Left colon (tissue), 2 donors: ENCODE results near the gene MMP20. TPM values are rescaled to one million over a fixed set of nuclear protein-coding genes. Genes with fewer than 3 reads are reported as not detected.

Experiments
- ATAC-seq: fragments of 200-7000 bp; cut with Tn5 transposase; one replicate; pipeline ENCODE4 v1.9.1; 2020; ENCODE audit warnings: mild to moderate bottlenecking, moderate library complexity
- DNase-seq, 2 donors: peaks; one replicate each; pipeline ENCODE4 v3.0.0-alpha.2; 2020
- intact Hi-C, 2 donors: fragments of 100-400 bp; cut with DNase I in 1 of 2; cut with micrococcal nuclease in 1 of 2; formaldehyde crosslinking; loops; one replicate each; pipeline versions ENCODE4 v1.11.2 to v1.14.0; 2022; cut with DNase I, micrococcal nuclease
- total RNA-seq, 2 donors: library from RNA; stranded (reverse); fragmentation: NEBNext Ultra II Directional; extraction: Animal tissue kit (Norgen Biotek cat#: 25700); gene quantifications; one replicate each; pipeline ENCODE4 v1.2.1, GENCODE V29; 2021
- donor health status: DM: no; HTN: no; CAD: no.
- donor health status: DM: yes; HTN: yes; CAD: no.

The MMP20 gene
- total RNA-seq, 2 donors from 2014 or later = not detected

DNA sequence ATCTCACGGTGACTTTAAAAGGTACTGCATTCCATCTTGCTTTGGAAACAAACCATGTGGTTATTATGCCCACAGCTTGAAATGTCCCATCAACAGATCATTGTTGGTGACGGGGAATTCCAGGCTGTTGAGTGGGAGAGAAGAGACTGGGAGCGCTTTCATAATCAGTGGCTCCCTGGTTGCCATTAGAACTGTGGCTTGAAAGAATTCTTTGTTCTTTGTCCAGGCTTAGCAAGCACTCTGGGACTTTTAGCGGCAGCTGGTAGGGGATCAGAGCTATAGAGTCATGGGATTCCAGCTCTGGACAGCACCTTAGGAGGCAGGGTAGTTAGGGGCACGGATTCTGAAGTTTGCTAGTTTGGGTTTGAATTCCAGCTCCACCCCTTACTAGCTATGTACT lies 22.0 kb downstream of the MMP20 start:
- intact Hi-C loops = loop anchor here in 1 of 2 donors (10.0 kb wide), 1 partner anchor 98 kb away; no protein-coding TSS in a partner anchor
- DNase-seq (no peak), ATAC-seq (peak; percentile 23)

DNA sequence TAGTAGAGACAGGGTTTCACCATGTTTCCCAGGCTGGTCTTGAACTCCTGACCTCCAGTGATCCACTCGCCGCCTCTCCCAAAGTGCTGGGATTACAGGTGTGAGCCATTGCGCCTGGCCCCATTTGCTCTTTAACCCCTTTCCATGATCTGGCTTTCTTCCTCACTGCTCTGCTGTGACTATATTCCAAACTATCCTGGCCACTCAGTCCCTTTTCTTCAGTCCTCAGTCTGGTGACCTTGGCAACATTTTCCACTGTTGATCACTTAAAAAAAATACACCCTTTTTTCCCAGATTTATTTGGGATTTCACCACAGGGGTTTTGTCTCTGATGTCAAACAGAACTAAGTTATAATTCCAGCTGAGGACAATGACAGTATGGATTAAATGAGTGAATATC lies 24.5 kb downstream of the MMP20 start:
- no peak for ATAC-seq
- DNase-seq = no peak
- intact Hi-C loops = loop anchor here in 1 of 2 donors (10.0 kb wide), 1 partner anchor 96 kb away; no protein-coding TSS in a partner anchor

DNA sequence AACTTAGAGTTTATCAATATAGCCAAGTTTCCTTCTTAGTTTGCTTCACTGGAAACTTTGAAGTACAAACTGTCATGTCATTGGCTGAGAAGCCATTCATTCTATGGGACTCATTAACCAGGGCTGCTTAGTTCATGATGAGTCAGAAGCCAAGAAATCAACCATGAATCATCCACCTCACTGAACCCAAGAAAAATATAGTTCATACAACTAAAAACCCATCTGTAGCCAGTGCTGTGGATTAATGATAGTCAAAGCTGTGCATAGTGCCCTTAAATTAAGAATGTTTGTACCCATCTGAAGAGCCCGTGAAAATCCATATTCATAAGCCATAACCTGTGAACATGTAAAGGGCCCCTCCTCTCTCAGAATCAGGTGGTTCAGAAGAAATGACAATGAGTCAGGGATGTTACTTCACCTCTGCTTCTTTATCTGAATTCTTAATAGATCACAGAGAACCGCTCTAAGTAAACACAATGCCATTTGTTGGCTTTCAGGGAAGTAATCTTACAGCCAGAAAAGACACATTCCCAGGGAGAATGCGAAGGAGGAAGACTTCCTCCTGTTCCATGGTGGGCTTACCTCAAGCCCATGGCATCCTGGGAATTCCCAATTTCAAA lies 25.4 kb downstream of the MMP20 start:
- ATAC-seq (peak; percentile 87), DNase-seq (no peak)
- intact Hi-C loops = loop anchor here in 1 of 2 donors (10.0 kb wide), 1 partner anchor 95 kb away; no protein-coding TSS in a partner anchor

DNA sequence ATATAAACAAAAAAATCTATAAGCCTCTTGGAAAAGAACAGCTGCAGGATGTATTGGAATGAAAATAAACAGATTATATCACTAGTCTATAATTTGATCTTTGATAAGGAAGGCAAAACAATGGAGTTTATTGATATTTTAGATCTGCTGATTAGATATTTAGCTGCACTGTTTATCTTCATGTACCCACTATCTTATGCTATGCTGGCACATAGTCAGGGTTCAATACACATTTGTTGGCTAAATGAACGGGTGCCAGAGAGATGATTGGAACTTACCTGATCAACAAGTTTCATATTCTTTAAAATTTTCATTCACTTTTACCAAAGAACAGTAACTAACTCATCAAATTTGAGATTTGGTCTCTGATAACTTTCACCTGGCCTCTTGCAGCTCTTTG lies 26.9 kb downstream of the MMP20 start:
- intact Hi-C loops = no loop called here
- ATAC-seq = peak; percentile 18
- no peak for DNase-seq

DNA sequence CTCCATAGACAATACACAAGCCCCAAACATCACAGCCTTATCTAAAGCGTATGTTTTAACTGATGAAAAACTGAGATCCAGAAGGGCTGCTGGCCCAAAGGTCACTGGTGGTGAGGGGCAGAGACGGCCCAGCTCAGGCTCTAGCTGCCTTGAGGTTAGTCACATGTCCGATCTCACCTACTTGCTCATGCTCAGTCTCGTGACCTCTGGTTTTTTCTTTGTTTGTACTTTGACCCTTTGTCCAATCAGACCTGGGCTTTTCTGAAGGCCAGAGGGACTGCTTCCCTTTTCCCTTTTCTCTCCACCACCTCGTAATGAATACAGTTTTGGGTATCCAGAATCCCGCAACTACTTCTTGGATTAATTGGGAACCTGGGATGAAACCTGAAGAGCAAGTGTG lies 28.6 kb downstream of the MMP20 start:
- no peak for DNase-seq
- intact Hi-C loops = no loop called here

DNA sequence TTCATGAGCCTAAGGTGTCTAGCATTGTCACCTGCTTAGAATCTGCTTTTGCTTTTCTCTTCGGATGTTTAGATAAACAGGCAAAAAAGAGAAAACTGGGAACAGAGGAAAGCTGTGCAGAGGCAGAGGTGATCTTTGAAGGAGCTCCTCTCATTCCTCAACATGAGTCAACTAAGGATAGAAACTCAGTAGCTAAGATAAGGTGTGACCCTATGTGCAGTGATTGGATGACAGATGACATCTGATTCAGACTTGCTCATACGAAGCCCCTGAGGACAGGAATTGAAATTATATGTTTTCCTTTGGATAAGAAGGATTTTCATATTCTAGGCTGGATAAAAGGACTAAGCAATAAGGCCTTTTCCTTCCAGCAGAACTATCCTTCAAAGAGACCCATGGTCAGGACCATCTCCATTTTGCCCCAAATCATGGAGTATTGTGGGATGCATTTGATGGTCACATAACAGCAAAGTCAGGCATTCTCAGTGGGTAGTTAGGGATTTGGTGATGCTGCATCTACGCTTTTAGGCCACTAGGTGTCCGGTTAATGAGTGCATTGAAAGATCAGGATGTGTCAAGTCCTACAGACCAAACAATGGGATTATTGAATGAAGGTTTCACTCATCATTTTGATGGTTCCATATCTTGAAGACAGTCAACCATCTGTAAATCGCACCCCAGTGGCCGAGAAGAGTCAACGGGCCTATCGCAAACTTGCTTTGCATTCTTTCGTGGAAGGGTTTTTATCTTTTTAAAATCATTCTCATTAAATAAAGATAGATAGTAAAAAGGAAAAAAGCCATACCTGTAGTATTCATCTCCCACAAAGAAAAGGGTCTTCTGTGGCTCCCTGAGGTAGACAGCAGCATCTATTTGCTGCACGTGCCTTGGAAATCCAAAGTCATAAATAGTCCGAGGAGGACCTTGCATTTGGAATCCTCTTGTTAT lies 32.2 kb downstream of the MMP20 start:
- DNase-seq (no peak), ATAC-seq (peak; percentile 56)
- intact Hi-C loops = no loop called here

More for the DNA sequence above, 28.6 kb downstream of the MMP20 start:
- no peak for ATAC-seq

DNA sequence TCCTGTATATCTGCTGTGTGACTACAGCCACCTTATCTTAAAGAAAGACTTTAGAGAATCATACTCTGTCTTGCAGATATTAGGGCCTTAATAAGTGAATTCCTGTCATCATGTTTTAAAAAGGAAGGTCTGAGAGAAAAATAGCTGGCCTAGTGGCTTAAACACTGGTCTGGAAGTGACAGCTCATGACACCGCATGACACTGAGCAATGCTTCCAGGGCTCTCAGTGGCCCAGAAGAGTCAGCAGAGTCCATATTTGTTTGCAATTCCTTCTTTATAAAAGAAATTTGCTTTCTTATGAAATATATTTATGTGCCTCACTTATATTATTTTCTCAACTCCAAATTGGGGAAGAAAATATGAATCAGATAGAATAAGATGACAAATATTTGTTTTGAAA lies 33.0 kb downstream of the MMP20 start:
- DNase-seq (no peak), ATAC-seq (no peak)
- intact Hi-C loops = no loop called here

DNA sequence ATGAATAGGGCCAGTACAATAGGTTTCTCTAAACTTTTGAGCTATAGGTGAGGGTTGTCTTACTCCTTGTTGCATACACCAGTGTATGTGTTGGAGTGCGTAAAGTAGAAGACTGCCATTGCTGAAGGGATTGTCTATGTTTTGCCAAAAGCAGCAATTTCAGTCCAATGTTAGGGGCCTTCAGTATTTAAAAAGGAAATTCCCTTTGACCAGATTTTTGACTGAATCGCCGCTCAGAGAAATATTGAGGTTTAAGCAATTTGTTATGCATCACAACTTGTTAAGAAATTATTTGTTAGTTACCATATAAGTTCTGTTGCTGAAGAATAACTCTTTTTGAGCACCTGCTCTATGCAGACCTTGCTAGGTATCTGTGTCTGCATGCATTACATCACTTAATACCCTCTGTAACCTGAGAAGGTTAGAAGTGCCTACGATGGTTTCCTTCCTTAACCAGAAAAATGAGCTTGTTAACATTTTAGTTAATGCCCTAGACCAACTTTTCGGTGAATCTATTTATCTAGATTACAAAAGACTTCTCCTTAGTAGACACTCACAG lies 33.9 kb downstream of the MMP20 start:
- ATAC-seq = no peak
- intact Hi-C loops = no loop called here
- no peak for DNase-seq

DNA sequence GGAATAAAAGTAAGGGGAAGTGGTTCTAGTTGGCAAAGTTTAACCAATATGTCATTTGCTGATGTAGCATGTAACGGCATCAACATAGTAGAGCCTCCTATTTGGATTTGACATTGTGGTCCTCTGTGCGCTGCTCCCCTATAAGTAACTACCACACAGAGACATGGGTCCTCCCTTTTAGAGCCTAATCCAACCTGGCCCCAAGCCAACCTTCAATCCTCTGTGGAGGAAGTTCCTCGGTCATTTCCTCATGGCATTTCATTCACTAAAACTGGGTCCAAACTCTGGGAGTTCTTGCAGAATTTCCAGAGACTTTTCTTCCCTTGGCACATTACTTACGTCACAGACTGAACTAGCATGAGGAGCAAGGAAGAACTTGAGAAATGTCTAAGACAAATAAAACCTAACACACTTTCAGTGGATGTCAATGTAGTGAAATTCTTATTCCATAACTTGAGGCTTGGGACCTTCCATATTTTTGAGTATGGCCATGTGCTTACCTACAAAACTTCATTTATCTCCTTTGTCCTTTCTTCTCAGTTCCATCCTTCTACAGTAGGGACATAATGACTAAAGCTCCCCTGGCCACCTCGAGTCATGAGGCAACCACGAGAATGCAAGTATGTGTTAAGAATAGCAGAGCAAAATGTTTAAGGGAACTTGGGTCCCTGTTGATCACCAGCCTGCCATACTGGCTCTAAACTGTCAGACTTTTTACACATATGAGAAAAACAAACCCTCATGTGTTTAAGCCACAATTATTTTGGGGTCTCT lies 34.7 kb downstream of the MMP20 start:
- ATAC-seq (no peak), DNase-seq (no peak)
- intact Hi-C loops = no loop called here

DNA sequence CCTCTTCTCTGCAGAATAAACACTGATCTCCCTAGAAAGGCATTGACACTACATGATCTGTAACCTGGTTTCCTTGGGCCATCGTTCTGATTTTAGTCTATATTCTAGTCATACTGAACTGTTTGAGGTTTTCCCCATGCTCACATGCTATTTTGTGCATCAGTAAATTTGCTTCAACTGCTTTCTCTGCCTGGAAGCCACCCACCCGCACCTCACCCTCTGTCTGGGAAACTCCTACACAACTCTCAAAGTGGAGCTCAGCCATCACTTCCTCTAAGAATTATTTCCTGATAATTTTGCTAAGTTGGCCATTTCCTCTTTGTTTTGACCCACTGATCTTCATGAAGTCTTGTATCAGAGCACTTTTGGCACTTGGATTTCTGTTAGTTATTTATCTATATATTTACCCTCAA lies 36.1 kb downstream of the MMP20 start:
- intact Hi-C loops = no loop called here
- DNase-seq = no peak
- no peak for ATAC-seq

DNA sequence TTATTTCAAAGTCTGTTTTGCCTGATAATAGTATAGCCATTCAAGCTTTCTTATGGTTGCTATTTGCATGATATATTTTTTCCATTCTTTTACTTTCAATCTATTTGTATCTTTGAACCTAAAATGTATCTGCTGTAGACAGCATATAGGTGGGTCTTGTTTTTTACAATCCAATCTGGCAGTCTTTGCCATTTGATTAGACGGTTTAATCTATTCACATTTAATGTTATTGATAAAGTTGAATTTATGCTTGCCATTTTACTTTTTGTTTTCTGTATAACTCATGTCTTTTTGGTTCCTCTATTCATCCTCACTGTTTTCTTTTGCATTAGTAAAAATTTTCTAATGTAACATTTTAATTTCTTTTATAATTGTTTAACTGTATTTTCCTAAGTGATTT lies 37.4 kb downstream of the MMP20 start:
- no peak for ATAC-seq
- intact Hi-C loops = no loop called here

DNA sequence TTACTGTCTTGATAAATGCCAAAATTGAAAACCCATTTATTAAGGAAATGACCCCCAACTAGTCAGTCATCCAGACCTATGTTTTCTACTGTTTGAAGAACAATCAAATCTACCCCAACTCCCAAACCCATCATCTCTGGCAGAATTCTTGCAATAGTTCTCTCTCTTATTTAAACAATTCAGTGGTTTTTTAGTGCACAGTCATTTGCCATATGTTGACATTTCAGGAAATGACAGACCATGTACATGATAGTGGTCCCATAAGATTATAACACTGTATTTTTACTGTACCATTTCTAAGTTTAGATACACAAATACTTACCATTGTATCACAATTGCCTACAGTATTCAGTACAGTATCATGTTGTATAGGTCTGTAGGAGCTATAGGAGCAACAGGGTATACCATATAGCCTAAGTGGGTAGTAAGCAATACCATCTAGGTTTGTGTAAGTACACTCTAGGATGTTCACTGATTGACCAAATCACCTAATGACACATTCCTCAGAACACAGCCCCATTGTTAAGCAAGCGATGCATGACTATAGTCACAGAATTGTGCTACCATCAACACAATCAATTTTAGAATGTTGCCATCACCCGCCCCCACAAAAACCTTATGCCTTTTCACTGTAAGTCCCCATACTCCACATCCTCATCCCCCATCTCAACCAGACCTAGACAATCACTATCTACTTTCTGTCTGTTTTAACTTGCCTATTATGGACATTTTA lies 41.8 kb downstream of the MMP20 start:
- DNase-seq (no peak), ATAC-seq (no peak)
- intact Hi-C loops = no loop called here

More for the DNA sequence above, 37.4 kb downstream of the MMP20 start:
- no peak for DNase-seq

DNA sequence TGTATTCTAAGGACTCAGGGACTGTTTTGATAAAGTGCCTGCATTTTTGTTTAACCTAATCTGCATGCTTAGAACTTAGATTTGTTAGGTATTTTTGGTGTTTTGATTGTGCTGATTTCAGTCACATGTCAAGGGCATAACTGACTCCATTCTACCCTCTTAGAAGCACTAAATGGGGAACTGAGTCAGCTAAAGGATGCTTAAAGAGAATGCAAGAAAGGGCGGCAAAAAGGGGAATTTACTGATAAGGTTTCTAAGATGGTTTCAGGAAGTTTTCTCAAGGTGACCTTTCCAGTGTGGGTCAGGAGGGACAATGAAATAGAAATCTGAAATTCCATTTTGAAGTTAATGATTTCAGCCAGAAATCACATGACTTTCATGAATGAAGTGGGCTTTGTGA lies 43.0 kb downstream of the MMP20 start:
- intact Hi-C loops = no loop called here
- ATAC-seq = no peak

DNA sequence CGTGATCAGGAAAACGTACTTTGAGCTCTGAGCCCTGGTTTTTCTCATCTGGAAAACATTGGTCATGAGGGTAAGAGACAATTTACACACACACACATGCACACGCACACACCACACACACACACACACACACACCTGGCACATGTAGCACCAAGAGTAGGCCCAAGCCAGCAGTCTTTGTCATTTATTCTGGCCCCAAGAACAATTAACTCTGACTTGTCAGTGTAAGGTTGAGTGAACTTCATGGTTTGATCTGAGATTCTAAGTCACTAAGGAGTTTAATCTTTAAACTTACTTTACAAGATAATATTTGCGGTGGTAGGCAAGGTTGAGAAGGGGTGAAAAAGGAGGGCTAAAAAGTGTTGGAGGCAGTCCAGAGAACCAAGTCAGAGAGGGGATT lies 44.1 kb downstream of the MMP20 start:
- DNase-seq (no peak), ATAC-seq (no peak)
- intact Hi-C loops = no loop called here

More for the DNA sequence above, 43.0 kb downstream of the MMP20 start:
- DNase-seq = no peak

DNA sequence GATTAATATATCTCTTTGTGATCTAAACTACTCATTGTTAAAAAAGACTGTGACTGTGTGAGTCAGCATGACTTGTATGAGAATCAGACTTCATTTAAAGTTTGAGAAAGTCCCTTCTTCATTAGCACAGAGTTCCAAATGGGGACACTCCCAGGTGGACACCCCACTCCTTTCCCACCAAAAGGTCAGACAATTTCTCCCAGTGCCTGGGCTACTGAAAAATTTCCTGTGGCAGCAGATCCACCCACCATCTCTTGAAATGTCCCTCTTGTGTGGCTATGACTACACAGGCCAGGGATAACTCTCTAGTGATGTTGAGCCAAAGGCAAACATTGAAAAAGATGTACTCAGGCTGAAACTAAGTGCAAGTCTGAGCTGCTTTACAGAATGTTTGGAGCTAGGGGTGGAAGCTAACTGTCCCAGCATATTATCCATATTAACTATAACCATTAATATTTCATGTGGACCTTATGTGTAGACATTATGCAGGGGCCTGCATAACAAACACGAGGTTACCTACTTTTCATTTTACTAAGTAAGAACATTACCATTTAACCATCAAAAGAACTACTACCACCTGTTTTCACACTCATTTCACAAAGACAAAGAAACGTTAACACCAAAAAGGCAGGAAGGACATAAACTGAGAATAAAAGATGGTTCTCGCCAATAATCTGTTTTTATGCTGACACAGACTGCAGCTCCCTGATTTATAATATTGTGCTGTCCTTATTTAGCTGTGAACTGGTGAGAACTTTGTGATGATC lies 44.8 kb downstream of the MMP20 start:
- intact Hi-C loops = no loop called here
- no peak for ATAC-seq

DNA sequence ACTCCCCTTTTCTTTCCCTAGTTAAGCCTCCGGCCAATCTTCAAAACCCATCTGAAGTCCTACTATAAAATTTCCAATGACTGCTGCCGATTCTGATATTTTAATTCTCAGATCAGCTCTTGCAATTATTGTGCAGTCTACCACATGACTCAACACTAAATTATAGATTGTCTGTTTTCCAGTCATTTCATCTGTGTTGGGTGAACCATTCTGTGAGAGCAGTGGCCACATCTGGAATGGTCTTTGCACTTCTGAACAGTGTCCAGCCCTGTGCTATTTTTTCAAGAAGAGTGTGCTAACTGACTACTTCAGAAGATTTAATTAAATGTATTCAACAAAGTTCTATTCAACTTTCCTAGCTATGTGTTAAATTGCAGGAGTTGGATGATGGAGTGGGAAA lies 47.4 kb downstream of the MMP20 start:
- ATAC-seq = no peak

More for the DNA sequence above, 44.8 kb downstream of the MMP20 start:
- no peak for DNase-seq

DNA sequence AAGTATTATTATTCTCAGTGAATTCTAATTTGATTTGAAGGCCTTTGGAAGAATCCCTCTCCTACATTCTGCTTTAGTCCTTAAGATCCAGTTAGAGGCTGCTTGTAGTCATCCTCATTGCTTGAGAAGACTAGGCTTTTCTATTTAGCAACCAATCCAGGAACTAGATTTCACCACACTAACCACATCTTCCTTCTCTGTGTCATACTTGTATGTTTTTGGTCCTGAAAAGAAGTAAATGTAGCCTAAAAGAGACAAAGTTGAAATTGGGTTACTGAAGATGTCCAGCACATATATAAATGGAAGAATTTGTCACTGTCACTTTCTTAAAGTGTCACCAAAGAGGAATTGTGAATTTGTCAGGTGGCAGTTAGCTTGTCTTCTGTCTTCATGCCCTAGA lies 48.0 kb downstream of the MMP20 start:
- ATAC-seq = no peak
- intact Hi-C loops = no loop called here
- DNase-seq = no peak

More for the DNA sequence above, 47.4 kb downstream of the MMP20 start:
- intact Hi-C loops = no loop called here
- DNase-seq = no peak

DNA sequence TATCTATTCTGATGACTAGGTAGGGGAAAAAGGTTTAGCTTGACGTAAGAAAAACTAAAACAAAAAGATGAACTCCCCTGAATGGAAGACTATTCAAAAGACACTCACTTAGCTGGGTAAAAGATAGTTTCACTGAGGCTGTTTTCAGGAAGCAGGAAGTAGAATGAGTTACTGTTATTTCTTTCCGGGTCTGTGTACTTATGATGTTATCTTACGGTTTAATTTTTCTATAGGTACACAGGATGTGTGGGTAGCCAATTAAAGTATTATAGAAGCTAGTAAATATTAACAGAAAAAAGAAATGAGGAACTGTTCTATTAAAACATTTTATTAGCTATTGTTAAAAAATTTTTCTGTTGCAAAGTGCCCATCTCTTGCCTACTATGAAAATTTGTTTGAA lies 48.8 kb downstream of the MMP20 start:
- intact Hi-C loops = no loop called here
- DNase-seq = no peak
- no peak for ATAC-seq
